SU-DHL-6 (cell line): ENCODE data around the gene TNN.

Source experiments
- CTCF ChIP-seq: fragments of 200-600 bp; sonication (generic); IDR thresholded peaks from one replicate; pipeline ENCODE4 v1.5.1; 2017; ENCODE audit warnings: antibody characterized with exemption, mild to moderate bottlenecking, low read length, moderate library complexity; ENCODE audit not compliant: insufficient read depth, poor library complexity, severe bottlenecking
- EZH2phosphoT487 ChIP-seq: fragments of 200-600 bp; sonication (generic), shearing (Covaris generic); conservative IDR thresholded peaks from 2 replicates; pipeline ENCODE4 v1.6.1; 2018; ENCODE audit warnings: mild to moderate bottlenecking, antibody characterized with exemption, low read length, moderate library complexity, mixed read lengths

GRCh38 chr1:175179837-175180590 is 112.4 kb downstream of the TNN start:
- TF ChIP-seq CTCF: no peak
- TF ChIP-seq EZH2phosphoT487: no peak
